ENCODE data around the gene CPHXL.

Gene CPHXL

GRCh38 chr16:75701361-75701760 lies 24.9 kb downstream of the CPHXL start, which contains the start of gene DUXB:
DUXB (minus strand) TSS chr16:75701461; CDS start chr16:75701418, 43 bp downstream.
- DNase-seq (ENCODE audit: low read depth), result no peak

GRCh38 chr16:75697571-75697970 lies 28.7 kb downstream of the CPHXL start:
- DNase-seq (ENCODE audit: low read depth), result no peak

- no peak for DNase-seq (ENCODE audit: low read depth)
Observed at GRCh38 chr16:75695708-75696107, 30.6 kb downstream of the CPHXL start.

- no peak for DNase-seq (ENCODE audit: low read depth)
Observed at GRCh38 chr16:75687361-75687760, 38.9 kb downstream of the CPHXL start.

- no peak for DNase-seq (ENCODE audit: low read depth)
Observed at GRCh38 chr16:75682308-75682707, 44.0 kb downstream of the CPHXL start.

- DNase-seq (ENCODE audit: low read depth), result no peak
Observed at GRCh38 chr16:75679366-75679765, 46.9 kb downstream of the CPHXL start.

GRCh38 chr16:75676909-75677308 lies 49.4 kb downstream of the CPHXL start, which contains the start of gene CPHXL2:
CPHXL2 (minus strand) TSS chr16:75677009; CDS start chr16:75676999, 10 bp downstream.
- no peak for DNase-seq (ENCODE audit: low read depth)

GRCh38 chr16:75667503-75667902 lies 58.8 kb downstream of the CPHXL start:
- DNase-seq (ENCODE audit: low read depth), result no peak

Measured in activated T-cell treated with anti-CD3 and anti-CD28 coated beads for 1 hour (primary cell).